ENCODE measurements around the gene OLFM1.

OLFM1 gene

GRCh38 chr9:135139366-135139959, 52.0 kb downstream of the OLFM1 start:
- TF ChIP-seq REST (IDR thresholded peaks at IDR 0.05; ENCODE audit: insufficient read depth in 1 of 2, low read depth in 2 of 2, low read length in 2 of 2) (no peak), FOXP2 (optimal IDR thresholded peaks at IDR 0.05; ENCODE audit: borderline replicate concordance, extremely low read depth, extremely low read length, insufficient read depth) (no peak), SIN3A (IDR thresholded peaks at IDR 0.05; ENCODE audit: borderline replicate concordance, insufficient read depth, low read length) (no peak), TAF1 (IDR thresholded peaks at IDR 0.05; ENCODE audit: borderline replicate concordance, insufficient read depth, low read length) (no peak), POLR2AphosphoS5 (IDR thresholded peaks at IDR 0.05; ENCODE audit: low read depth, low read length) (no peak)

- TF ChIP-seq FOXP2 (optimal IDR thresholded peaks at IDR 0.05; ENCODE audit: borderline replicate concordance, extremely low read depth, extremely low read length, insufficient read depth) (no peak), POLR2AphosphoS5 (IDR thresholded peaks at IDR 0.05; ENCODE audit: low read depth, low read length) (no peak), SIN3A (IDR thresholded peaks at IDR 0.05; ENCODE audit: borderline replicate concordance, insufficient read depth, low read length) (no peak), TAF1 (IDR thresholded peaks at IDR 0.05; ENCODE audit: borderline replicate concordance, insufficient read depth, low read length) (no peak), REST (IDR thresholded peaks at IDR 0.05; ENCODE audit: insufficient read depth in 1 of 2, low read depth in 2 of 2, low read length in 2 of 2) (no peak)
These were observed 53.8 kb downstream of the OLFM1 start for GRCh38 chr9:135141183-135141774.

- no peak for TF ChIP-seq TAF1 (IDR thresholded peaks at IDR 0.05; ENCODE audit: borderline replicate concordance, insufficient read depth, low read length)
- TF ChIP-seq FOXP2 (optimal IDR thresholded peaks at IDR 0.05; ENCODE audit: borderline replicate concordance, extremely low read depth, extremely low read length, insufficient read depth) = no peak
- no peak for TF ChIP-seq SIN3A (IDR thresholded peaks at IDR 0.05; ENCODE audit: borderline replicate concordance, insufficient read depth, low read length)
- TF ChIP-seq POLR2AphosphoS5 (IDR thresholded peaks at IDR 0.05; ENCODE audit: low read depth, low read length) = no peak
- TF ChIP-seq REST (IDR thresholded peaks at IDR 0.05; ENCODE audit: insufficient read depth in 1 of 2, low read depth in 2 of 2, low read length in 2 of 2) = no peak
These were observed 57.2 kb downstream of the OLFM1 start for GRCh38 chr9:135144581-135145170.

GRCh38 chr9:135145312-135145711, 57.8 kb downstream of the OLFM1 start:
- TF ChIP-seq TAF1 (IDR thresholded peaks at IDR 0.05; ENCODE audit: borderline replicate concordance, insufficient read depth, low read length) = no peak
- no peak for TF ChIP-seq SIN3A (IDR thresholded peaks at IDR 0.05; ENCODE audit: borderline replicate concordance, insufficient read depth, low read length)
- TF ChIP-seq REST (IDR thresholded peaks at IDR 0.05; ENCODE audit: insufficient read depth in 1 of 2, low read depth in 2 of 2, low read length in 2 of 2) = no peak
- TF ChIP-seq FOXP2 (optimal IDR thresholded peaks at IDR 0.05; ENCODE audit: borderline replicate concordance, extremely low read depth, extremely low read length, insufficient read depth) = no peak
- TF ChIP-seq POLR2AphosphoS5 (IDR thresholded peaks at IDR 0.05; ENCODE audit: low read depth, low read length) = no peak

Measured in PFSK-1 (cell line).